Mucosa of stomach (tissue), 1 donor: ENCODE results near the gene ZNF608.

Source experiments
- H3K27me3 ChIP-seq: one replicate; pipeline ENCODE4 v1.7.0; 2013; ENCODE audit warnings: mild to moderate bottlenecking, low read length; ENCODE audit not compliant: control insufficient read depth, insufficient read depth
- H3K36me3 ChIP-seq: one replicate; pipeline ENCODE4 v1.7.0; 2013; ENCODE audit warnings: low read length; ENCODE audit not compliant: control insufficient read depth, insufficient read depth
- H3K4me1 ChIP-seq: one replicate; pipeline ENCODE4 v1.7.0; 2013; ENCODE audit warnings: mild to moderate bottlenecking, low read length; ENCODE audit not compliant: control insufficient read depth, insufficient read depth
- H3K4me3 ChIP-seq: one replicate; pipeline ENCODE4 v1.7.0; 2013; ENCODE audit warnings: low read length
- H3K9ac ChIP-seq: one replicate; pipeline ENCODE4 v1.7.0; 2013; ENCODE audit warnings: mild to moderate bottlenecking, low read length, moderate library complexity
- H3K9me3 ChIP-seq: one replicate; pipeline ENCODE4 v1.7.0; 2013; ENCODE audit warnings: mild to moderate bottlenecking, low read length, moderate library complexity; ENCODE audit not compliant: control insufficient read depth
- donor health status: Pancreatic carcinoma.

Gene ZNF608

DNA sequence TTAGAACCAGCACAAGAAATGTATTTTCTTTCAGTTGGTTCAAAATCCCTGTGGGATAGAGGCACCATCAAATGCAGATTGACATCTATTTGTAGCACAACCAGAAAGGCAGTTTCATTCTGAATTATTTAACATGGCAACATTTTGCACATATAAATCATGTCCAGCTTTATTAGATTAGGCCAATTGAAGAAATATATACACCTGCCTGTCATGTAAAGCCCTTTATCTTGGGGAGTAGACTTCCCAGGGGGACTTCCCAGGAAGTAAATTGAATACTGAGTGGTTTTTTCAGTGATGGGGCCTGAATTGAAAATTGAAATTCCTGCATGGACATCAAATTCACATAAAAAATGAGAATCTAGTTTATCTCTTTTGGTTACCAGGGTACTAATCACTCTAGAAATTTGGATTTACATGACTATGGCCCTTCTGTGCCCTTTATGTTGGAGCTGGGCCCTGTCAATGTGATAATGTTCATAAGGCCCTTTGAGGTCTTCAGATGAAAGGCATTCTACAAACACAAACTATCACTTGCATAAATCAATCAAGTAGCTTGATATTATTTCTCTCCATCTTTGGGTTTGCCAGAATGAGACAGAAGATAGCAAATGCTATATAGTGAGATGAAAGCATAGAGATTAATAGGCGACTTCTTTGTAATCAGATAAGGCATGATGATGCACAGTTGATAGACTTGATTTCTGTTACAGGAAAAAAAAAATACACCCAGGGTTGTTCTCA lies 26.2 kb upstream of the ZNF608 start:
- H3K27me3 ChIP-seq, result no peaks in the 10 kb centered on the region
- H3K9ac ChIP-seq, result no peak overlapping the region
- no peaks in the 10 kb centered on the region for H3K36me3 ChIP-seq
- H3K4me1 ChIP-seq, result no peaks in the 10 kb centered on the region
- no peaks in the 10 kb centered on the region for H3K9me3 ChIP-seq
- H3K4me3 ChIP-seq, result no peak overlapping the region

DNA sequence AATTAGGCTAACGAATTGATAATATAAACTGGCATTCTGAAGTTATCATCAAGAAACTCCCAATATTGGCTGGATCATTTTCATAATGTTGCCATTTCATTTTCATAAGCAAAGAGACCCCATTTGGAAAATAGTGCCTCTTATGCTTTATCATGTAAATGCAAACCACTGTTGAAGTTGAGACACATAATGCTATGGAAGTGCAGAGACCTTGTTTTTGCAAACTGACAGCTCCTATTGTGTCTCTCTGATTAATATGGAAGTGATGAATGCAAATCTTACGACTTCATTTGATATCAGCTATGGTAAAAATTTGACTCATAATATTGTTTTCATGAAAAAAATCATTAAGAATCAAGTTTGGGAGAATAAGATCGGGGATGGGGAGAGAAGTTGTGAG lies 25.3 kb upstream of the ZNF608 start:
- Histone ChIP-seq H3K27me3 (no peaks in the 10 kb centered on the region), H3K4me1 (no peaks in the 10 kb centered on the region), H3K9me3 (no peaks in the 10 kb centered on the region), H3K36me3 (no peaks in the 10 kb centered on the region), H3K4me3 (no peak overlapping the region), H3K9ac (no peak overlapping the region)

DNA sequence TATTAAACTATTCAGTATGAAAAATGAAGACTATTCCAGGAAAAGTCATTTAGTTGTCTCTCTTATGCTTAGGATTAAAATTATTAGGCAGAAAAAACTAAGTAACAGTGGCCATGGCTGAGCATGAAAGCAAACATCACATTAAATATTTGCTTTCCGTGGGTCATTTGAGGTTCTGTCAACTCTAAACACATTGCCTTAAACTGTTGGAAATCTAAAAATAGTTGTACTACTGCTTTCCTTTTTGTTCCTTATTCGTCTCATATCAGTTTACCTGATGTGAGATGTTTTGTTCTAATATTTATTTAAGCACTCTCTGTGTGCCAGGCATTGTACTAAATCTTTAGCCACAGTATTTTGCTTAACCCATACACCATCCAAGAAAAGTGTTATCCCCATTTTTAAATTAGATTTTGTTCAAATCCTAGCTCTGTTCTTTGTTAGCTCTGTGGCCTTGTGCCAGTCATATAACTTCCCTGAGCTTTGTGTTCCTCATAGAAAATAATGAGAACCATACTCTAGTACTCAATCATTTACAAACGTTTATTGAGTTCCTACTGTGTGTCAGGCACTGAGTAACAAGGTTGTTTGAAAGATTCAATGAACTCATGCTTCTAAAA lies 18.7 kb upstream of the ZNF608 start:
- Histone ChIP-seq H3K36me3 (no peaks in the 10 kb centered on the region), H3K9me3 (no peaks in the 10 kb centered on the region), H3K4me1 (peaks cover 5% of the 10 kb centered on the region), H3K4me3 (no peak overlapping the region), H3K27me3 (no peaks in the 10 kb centered on the region), H3K9ac (no peak overlapping the region)

DNA sequence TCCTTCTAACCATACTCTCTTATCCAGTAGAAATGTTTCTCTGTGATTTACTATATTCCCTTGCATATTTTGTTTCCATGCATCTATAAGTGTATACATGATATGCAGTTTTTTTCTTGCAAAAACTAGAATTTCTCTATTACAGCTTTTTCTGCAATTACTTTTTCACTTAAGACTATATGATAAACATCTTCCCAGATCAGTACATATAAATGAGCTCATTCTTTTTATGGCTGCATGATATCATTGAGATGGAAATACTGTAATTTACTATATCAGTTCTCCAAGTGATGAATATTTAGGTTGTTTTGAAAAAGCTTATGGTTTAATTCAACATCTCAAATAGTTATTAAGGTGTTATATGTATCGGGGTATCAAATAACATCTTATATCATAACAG lies 18.1 kb upstream of the ZNF608 start:
- no peak overlapping the region for H3K4me3 ChIP-seq
- no peaks in the 10 kb centered on the region for H3K27me3 ChIP-seq
- H3K36me3 ChIP-seq, result no peaks in the 10 kb centered on the region
- H3K9ac ChIP-seq, result no peak overlapping the region
- no peaks in the 10 kb centered on the region for H3K9me3 ChIP-seq
- H3K4me1 ChIP-seq, result peaks cover 5% of the 10 kb centered on the region

DNA sequence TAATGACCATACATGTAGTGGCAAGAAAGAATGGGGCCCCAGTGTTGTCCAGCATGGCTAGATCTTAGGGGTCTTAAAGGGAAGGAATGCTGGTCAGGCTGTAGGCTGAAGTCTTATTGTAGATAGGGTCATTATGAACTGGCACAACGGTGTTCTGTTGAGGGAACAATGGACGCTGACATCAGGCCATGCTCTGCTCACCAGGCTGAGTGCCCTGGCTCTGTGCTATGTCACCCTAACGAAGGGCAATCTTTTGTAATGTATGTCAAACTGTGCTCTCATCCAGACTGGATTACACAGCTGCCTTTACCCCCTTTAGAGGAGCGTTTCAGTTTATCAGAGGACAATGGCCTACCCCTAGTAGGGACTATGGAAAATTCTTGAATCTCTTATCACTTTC lies 14.6 kb upstream of the ZNF608 start:
- no peak overlapping the region for H3K4me3 ChIP-seq
- H3K4me1 ChIP-seq, result peaks cover 5% of the 10 kb centered on the region
- H3K36me3 ChIP-seq, result no peaks in the 10 kb centered on the region
- no peaks in the 10 kb centered on the region for H3K27me3 ChIP-seq
- no peaks in the 10 kb centered on the region for H3K9me3 ChIP-seq
- H3K9ac ChIP-seq, result no peak overlapping the region

DNA sequence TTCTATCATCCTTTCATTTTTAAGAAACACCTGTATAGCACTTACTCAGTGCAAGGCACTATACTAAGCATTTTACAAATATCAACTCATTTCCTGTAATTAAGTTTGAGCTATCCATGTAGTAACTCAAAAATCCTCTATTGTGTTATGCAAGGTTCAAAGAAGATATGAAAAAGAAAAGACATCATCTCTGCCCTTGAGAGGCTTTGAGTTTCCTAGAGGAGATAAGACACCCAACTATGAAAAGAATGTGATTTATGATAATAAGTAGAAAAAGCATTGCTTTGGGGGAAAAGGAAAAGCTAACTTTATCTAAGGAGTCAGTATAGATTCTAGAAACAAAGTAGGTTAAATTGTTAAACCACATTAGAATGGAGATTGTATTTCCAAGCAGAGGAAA lies 14.2 kb upstream of the ZNF608 start:
- Histone ChIP-seq H3K9ac (no peak overlapping the region), H3K4me3 (no peak overlapping the region), H3K27me3 (no peaks in the 10 kb centered on the region), H3K9me3 (no peaks in the 10 kb centered on the region), H3K36me3 (no peaks in the 10 kb centered on the region), H3K4me1 (peaks cover 5% of the 10 kb centered on the region)

DNA sequence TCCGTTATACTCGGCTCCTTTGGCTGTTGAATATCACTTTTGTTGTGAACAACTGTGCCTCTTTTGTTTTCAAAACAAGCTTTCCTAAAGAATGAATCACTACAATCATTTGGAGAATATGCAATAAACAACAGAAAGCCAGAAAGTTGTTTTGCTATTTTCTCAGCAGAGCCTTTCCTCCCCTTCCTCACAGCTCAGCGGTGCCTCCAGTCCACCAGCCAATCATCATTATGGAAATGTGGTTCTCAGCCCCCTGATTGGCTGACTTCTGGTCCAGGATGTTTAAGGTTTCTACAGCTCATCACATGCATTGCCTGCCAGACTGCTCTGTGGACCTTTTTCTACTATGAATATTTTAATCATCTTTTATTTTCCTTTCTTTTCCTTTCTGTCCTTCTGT lies 9.1 kb upstream of the ZNF608 start:
- no peak overlapping the region for H3K4me3 ChIP-seq
- no peak overlapping the region for H3K9ac ChIP-seq
- H3K9me3 ChIP-seq, result no peaks in the 10 kb centered on the region
- no peaks in the 10 kb centered on the region for H3K27me3 ChIP-seq
- H3K36me3 ChIP-seq, result no peaks in the 10 kb centered on the region
- no peaks in the 10 kb centered on the region for H3K4me1 ChIP-seq

DNA sequence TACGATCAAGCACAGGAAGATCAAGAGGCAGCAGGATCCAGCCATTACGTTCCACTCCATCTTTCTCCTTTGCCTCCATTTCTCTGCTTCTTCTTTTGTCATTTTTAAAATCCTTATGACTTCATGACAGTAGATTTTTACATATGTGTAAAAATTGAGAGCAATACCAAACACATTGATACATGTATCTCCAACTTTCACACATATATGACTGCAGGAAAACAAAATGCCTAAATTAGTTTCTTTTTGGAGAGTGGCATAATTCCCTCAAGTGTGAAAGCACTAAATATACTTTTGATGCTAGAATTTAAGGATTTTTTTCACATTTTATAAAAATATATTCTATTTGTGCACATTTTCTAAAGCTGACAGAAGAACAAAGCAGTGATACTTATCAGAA lies 8.6 kb upstream of the ZNF608 start:
- H3K36me3 ChIP-seq, result no peaks in the 10 kb centered on the region

DNA sequence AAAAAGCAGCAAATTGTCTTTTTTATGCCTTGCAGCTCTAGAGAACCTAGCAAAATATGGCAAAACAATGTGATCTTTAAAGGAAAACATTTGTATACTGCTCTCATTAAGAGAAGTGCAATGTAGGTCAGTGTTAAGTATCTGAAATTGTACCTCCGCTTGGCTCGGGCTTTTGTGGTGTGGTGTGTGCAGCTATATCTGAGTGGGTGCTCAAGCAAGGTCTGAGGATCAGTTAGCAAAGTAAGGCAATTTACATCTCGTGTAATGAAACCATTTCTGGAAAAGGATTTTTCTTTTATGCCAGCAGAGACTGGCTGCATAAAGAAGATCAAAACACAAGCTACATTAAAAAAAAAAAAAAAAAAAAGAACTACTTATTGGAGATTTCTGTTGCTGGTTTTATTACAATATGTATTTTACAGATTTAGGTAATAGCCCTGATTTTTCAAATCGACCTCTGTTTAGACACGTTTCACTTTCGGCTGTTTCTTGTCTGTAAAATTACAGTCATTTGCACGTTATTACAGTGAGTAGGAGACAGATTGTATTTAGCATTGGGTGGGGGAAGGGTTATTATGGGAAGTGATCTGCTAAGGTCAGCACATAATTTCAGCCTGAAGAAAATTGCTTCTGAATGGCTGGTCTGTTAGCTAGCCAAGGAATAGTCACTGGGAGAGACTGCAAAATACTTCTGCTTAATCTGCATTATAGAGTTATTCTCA lies 7.9 kb upstream of the ZNF608 start:
- H3K4me1 ChIP-seq, result no peaks in the 10 kb centered on the region
- no peaks in the 10 kb centered on the region for H3K36me3 ChIP-seq
- H3K4me3 ChIP-seq, result no peak overlapping the region
- H3K27me3 ChIP-seq, result no peaks in the 10 kb centered on the region
- no peak overlapping the region for H3K9ac ChIP-seq
- no peaks in the 10 kb centered on the region for H3K9me3 ChIP-seq

More for the DNA sequence above, 8.6 kb upstream of the ZNF608 start:
- H3K9me3 ChIP-seq, result no peaks in the 10 kb centered on the region
- no peaks in the 10 kb centered on the region for H3K4me1 ChIP-seq
- no peaks in the 10 kb centered on the region for H3K27me3 ChIP-seq
- H3K4me3 ChIP-seq, result no peak overlapping the region
- no peak overlapping the region for H3K9ac ChIP-seq

DNA sequence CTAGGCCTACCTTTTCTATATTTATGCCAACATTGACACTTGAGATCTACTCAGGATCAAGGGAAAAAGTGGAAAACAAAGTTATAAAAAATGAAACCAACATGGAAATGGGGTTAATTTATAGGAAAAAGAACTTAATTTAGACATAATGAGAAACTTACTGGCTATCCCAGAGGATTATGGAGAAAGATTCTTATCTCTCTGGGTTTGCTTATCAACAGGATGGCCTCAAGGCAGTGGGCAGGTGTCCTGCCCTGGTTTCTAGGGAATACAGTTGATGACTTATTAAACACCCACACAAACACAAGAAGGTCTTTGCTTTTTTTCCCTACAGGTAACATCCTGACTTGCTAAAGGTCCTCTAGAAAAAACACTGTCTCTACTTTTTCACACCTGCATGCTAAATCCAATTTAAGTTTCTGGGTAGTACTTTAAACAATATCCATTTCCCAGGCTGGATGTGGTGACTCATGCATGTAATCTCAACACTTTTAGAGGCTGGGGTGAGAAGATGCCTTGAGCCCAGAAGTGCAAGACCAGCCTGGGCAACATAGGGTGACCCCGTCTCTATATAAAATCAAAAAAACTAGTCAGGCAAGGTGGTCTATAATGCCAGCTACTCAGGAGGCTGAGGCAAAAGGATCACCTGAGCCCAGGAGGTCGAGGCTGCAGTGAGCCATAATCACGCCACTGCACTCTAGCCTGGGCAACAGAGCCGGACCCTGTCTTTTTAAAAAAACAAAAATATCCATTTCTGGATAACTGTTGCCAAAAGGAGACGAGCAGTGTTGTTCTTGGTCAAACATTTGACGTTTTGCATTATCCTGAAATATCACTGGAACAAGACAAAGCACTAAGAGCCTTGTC lies 6.6 kb upstream of the ZNF608 start:
- no peak overlapping the region for H3K4me3 ChIP-seq
- no peaks in the 10 kb centered on the region for H3K36me3 ChIP-seq
- H3K9me3 ChIP-seq, result no peaks in the 10 kb centered on the region
- no peaks in the 10 kb centered on the region for H3K27me3 ChIP-seq
- no peaks in the 10 kb centered on the region for H3K4me1 ChIP-seq
- H3K9ac ChIP-seq, result no peak overlapping the region

DNA sequence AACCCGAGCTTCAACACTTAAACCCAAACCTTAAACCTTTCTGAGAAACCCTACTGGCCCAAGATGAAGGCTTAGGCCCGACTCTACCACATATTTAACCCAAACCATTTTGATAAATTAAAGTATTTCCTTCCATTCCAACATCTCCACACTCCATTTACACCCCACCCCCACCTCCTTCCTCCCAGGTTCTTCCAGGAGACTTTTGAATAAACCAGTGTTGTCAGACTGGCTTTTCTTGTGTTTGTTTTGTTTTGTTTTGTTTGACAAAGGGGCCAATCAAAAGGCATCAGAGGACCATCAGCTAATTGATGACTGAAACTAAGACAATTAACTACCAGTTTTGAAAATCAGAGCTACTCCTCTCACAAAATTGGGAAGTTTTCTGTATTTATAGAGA lies 4.6 kb upstream of the ZNF608 start:
- Histone ChIP-seq H3K9ac (no peak overlapping the region), H3K4me1 (no peaks in the 10 kb centered on the region), H3K36me3 (no peaks in the 10 kb centered on the region), H3K27me3 (no peaks in the 10 kb centered on the region), H3K4me3 (no peak overlapping the region), H3K9me3 (no peaks in the 10 kb centered on the region)
